ENCODE measurements around the gene TTLL11. TPM values are rescaled to one million over a fixed set of nuclear protein-coding genes. Genes with fewer than 3 reads are reported as not detected.

TTLL11 gene
- polyA plus RNA-seq, 1 donor (not counting 4 experiments of a cell fraction or from before 2014, with no cell fraction given), result 8.0 TPM

DNA sequence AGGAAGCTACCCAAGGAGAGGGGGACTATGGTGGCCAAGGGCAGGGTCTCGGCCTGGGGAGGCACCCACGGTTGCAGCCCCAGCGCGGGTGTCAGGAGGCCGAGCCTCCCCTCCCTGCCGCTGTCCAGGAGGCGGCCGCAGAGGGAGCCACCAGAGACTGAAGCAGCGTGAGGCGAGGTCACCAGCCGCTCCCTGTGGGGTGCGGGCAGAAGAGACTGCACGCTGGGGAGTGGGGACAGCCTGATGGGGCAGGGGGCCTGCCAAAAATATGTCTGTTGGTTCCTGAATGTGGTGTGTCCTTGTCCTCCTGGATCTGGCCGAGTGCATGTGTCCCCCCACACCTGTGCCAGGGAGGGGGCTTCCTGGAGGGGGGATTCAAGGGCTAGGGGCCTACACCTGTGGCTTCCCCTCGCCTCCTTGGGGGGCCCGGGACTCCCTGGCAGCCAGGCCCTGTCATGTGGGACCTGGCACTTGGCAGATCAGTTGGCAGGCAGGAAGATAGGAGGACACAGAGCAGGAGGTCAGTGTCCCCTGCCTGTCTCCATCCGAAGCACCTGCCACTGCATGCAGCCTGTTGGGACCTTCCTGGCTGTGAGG, 310.5 kb downstream of the TTLL11 start:
- no peaks in the 10 kb centered on the region for H3K4me1 ChIP-seq (ENCODE audit: control insufficient read depth, extremely low read depth, insufficient read depth, low read length)
- dilution Hi-C loops (cut with MboI; ENCODE audit: extremely low pct_ligation_motif_present, low sequenced_read_pairs), result no loop called here
- no peak overlapping the region for H3K9ac ChIP-seq (ENCODE audit: control insufficient read depth, extremely low read depth, insufficient read depth, low read length)
- peaks cover 19 to 51% of the 10 kb centered on the region in 2 experiments for H3K36me3 ChIP-seq (ENCODE audit: control insufficient read depth in 2 of 2, extremely low read depth in 1 of 2, insufficient read depth in 2 of 2, low read length in 2 of 2)
- no peaks in the 10 kb centered on the region for H4K20me1 ChIP-seq (ENCODE audit: control insufficient read depth, extremely low read depth, insufficient read depth, low read length)
- no peak for TF ChIP-seq EZH2 (IDR thresholded peaks at IDR 0.05; ENCODE audit: low read length)
- TF ChIP-seq, protein P1, sequence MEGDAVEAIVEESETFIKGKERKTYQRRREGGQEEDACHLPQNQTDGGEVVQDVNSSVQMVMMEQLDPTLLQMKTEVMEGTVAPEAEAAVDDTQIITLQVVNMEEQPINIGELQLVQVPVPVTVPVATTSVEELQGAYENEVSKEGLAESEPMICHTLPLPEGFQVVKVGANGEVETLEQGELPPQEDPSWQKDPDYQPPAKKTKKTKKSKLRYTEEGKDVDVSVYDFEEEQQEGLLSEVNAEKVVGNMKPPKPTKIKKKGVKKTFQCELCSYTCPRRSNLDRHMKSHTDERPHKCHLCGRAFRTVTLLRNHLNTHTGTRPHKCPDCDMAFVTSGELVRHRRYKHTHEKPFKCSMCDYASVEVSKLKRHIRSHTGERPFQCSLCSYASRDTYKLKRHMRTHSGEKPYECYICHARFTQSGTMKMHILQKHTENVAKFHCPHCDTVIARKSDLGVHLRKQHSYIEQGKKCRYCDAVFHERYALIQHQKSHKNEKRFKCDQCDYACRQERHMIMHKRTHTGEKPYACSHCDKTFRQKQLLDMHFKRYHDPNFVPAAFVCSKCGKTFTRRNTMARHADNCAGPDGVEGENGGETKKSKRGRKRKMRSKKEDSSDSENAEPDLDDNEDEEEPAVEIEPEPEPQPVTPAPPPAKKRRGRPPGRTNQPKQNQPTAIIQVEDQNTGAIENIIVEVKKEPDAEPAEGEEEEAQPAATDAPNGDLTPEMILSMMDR (optimal IDR thresholded peaks at IDR 0.05 in 1 of 3, IDR thresholded peaks at IDR 0.05 in 1 of 3, conservative IDR thresholded peaks at IDR 0.05 in 1 of 3; ENCODE audit: extremely low read depth in 1 of 3, insufficient read depth in 2 of 3, low read length in 3 of 3), result no peak
- no peaks in the 10 kb centered on the region for H3K9me1 ChIP-seq (ENCODE audit: control insufficient read depth, extremely low read depth, insufficient read depth, low read length)
- H3K4me2 ChIP-seq (ENCODE audit: control insufficient read depth, extremely low read depth, insufficient read depth, low read depth, low read length), result no peak overlapping the region
- H3K27ac ChIP-seq (ENCODE audit: control insufficient read depth, insufficient read depth, low read length), result no peak overlapping the region
- no peaks in the 10 kb centered on the region for H3K9me3 ChIP-seq (ENCODE audit: control insufficient read depth, low read depth, low read length)
- no peaks in the 10 kb centered on the region for H3K27me3 ChIP-seq (ENCODE audit: control insufficient read depth, extremely low read depth, insufficient read depth, low read length)
- DNase-seq (ENCODE audit: low read depth, low spot score) (no peak), FAIRE-seq (no peak)
- H3K79me2 ChIP-seq (ENCODE audit: control insufficient read depth, insufficient read depth, low read length), result no peaks in the 10 kb centered on the region
- no peak overlapping the region for H2AFZ ChIP-seq (ENCODE audit: control insufficient read depth, low read length)
- no peak overlapping the region for H3K4me3 ChIP-seq (ENCODE audit: control insufficient read depth in 2 of 3, extremely low read depth in 1 of 3, insufficient read depth in 2 of 3, low read depth in 1 of 3, low read length in 3 of 3)

DNA sequence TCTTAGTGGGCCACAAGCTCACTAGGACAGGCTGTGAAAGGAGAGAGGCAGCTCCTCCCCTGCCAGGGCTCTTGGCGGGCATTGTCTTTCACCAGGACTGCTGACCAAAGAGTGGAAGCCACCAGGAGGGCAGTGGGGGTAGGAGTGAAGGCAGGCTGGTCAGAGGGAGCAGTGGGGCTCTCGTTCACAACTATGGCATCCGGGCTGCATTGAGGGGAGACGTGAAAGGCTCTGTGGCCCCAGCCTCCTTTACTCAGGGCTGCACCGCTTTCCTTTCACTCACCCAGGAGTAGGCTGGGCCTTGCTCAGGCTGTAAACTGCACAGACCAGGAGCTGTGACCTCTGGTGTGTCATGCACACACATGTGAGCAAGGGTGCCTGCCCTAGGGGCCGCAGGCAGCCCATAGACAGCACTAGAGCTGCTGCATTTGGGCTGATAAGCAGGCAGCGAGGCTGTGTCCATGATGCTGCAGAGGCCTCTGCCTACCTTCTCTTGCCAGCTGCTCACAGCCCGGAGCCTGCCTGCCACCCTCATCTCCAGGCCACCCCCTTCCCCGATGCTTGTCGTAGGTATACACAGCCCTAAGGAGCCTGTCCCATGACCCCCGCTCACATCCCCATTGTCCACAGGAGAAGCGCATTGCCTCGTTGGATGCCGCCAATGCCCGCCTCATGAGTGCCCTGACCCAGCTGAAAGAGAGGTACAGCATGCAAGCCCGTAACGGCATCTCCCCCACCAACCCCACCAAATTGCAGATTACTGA, 311.2 kb downstream of the TTLL11 start:
- H2AFZ ChIP-seq (ENCODE audit: control insufficient read depth, low read length), result no peak overlapping the region
- H3K79me2 ChIP-seq (ENCODE audit: control insufficient read depth, insufficient read depth, low read length), result peaks cover 2% of the 10 kb centered on the region
- TF ChIP-seq, protein P1 (optimal IDR thresholded peaks at IDR 0.05 in 1 of 3, IDR thresholded peaks at IDR 0.05 in 1 of 3, conservative IDR thresholded peaks at IDR 0.05 in 1 of 3; ENCODE audit: extremely low read depth in 1 of 3, insufficient read depth in 2 of 3, low read length in 3 of 3), result no peak
- TF ChIP-seq EZH2 (IDR thresholded peaks at IDR 0.05; ENCODE audit: low read length), result no peak
- no peaks in the 10 kb centered on the region for H4K20me1 ChIP-seq (ENCODE audit: control insufficient read depth, extremely low read depth, insufficient read depth, low read length)
- no peak overlapping the region for H3K27ac ChIP-seq (ENCODE audit: control insufficient read depth, insufficient read depth, low read length)
- H3K4me2 ChIP-seq (ENCODE audit: control insufficient read depth, extremely low read depth, insufficient read depth, low read depth, low read length), result no peak overlapping the region
- no peaks in the 10 kb centered on the region for H3K27me3 ChIP-seq (ENCODE audit: control insufficient read depth, extremely low read depth, insufficient read depth, low read length)
- H3K4me3 ChIP-seq (ENCODE audit: control insufficient read depth in 2 of 3, extremely low read depth in 1 of 3, insufficient read depth in 2 of 3, low read depth in 1 of 3, low read length in 3 of 3), result no peak overlapping the region
- DNase-seq (ENCODE audit: low read depth, low spot score) (no peak), FAIRE-seq (no peak)
- no peaks in the 10 kb centered on the region for H3K9me1 ChIP-seq (ENCODE audit: control insufficient read depth, extremely low read depth, insufficient read depth, low read length)
- no peak overlapping the region for H3K9ac ChIP-seq (ENCODE audit: control insufficient read depth, extremely low read depth, insufficient read depth, low read length)
- no peaks in the 10 kb centered on the region for H3K9me3 ChIP-seq (ENCODE audit: control insufficient read depth, low read depth, low read length)
- H3K4me1 ChIP-seq (ENCODE audit: control insufficient read depth, extremely low read depth, insufficient read depth, low read length), result no peaks in the 10 kb centered on the region
- H3K36me3 ChIP-seq (ENCODE audit: control insufficient read depth in 2 of 2, extremely low read depth in 1 of 2, insufficient read depth in 2 of 2, low read length in 2 of 2), result peaks cover 19 to 54% of the 10 kb centered on the region in 2 experiments
- dilution Hi-C loops (cut with MboI; ENCODE audit: extremely low pct_ligation_motif_present, low sequenced_read_pairs), result no loop called here

Measured in keratinocyte (primary cell).